22Rv1 (cell line): Measurements from ENCODE around the gene MUC2.

Experiments
- CTCF ChIP-seq: fragments of 450-650 bp; IDR thresholded peaks from 2 replicates; pipeline ENCODE4 v1.5.1; 2017; ENCODE audit warnings: mild to moderate bottlenecking
- ZFX ChIP-seq: fragments of 450-650 bp; IDR thresholded peaks from 2 replicates; pipeline ENCODE4 v1.6.1; 2017; ENCODE audit warnings: antibody characterized with exemption, borderline replicate concordance

GRCh38 chr11:1092145-1092670 lies 17.5 kb downstream of the MUC2 start:
- TF ChIP-seq CTCF: no peak
- TF ChIP-seq ZFX: no peak
